AG09319 (cell line): ENCODE results near the gene PCDH9.

Experiments
- DNase-seq: peaks from one replicate; pipeline ENCODE4 v3.0.0-alpha.2; 2010; ENCODE audit warnings: low read depth; ENCODE audit errors: extremely low read depth
- TF ChIP-seq, protein P1 (sequence below): IDR thresholded peaks from 2 replicates; pipeline ENCODE4 v1.5.1; 2011; ENCODE audit warnings: low read depth, mild to moderate bottlenecking, inconsistent platforms, low read length, moderate library complexity

The PCDH9 gene

GRCh38 chr13:67087527-67087926, 142.6 kb downstream of the PCDH9 start:
- TF ChIP-seq, protein P1, sequence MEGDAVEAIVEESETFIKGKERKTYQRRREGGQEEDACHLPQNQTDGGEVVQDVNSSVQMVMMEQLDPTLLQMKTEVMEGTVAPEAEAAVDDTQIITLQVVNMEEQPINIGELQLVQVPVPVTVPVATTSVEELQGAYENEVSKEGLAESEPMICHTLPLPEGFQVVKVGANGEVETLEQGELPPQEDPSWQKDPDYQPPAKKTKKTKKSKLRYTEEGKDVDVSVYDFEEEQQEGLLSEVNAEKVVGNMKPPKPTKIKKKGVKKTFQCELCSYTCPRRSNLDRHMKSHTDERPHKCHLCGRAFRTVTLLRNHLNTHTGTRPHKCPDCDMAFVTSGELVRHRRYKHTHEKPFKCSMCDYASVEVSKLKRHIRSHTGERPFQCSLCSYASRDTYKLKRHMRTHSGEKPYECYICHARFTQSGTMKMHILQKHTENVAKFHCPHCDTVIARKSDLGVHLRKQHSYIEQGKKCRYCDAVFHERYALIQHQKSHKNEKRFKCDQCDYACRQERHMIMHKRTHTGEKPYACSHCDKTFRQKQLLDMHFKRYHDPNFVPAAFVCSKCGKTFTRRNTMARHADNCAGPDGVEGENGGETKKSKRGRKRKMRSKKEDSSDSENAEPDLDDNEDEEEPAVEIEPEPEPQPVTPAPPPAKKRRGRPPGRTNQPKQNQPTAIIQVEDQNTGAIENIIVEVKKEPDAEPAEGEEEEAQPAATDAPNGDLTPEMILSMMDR, result no peak
- DNase-seq, result no peak

GRCh38 chr13:67086260-67086659, 143.9 kb downstream of the PCDH9 start:
- no peak for DNase-seq
- TF ChIP-seq, protein P1, result no peak

- DNase-seq, result no peak
- TF ChIP-seq, protein P1, result no peak
These were observed 146.1 kb downstream of the PCDH9 start for GRCh38 chr13:67084066-67084465.

- TF ChIP-seq, protein P1, result no peak
- no peak for DNase-seq
These were observed 146.6 kb downstream of the PCDH9 start for GRCh38 chr13:67083519-67083918.

DNA sequence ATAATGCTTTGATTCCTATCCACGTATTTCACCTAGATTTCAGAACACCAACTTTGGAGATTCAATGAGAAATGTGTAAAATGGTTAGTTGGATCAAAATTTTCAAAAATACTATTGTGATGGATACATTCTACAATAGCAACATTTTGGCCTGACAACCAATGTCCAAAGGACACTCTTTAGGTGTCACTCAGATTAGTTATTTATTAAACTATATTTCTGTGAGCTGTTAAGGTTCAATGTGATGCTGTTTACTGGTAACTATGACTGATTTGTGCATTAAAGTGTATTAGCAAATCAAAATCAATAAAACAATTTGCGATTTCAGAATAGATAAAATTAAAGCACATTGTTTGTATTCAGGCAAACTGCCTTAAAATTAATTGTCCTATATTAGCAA, 149.8 kb downstream of the PCDH9 start:
- DNase-seq, result no peak
- TF ChIP-seq, protein P1, result no peak

- TF ChIP-seq, protein P1, result no peak
- DNase-seq, result no peak
These were observed 152.1 kb downstream of the PCDH9 start for GRCh38 chr13:67078062-67078461.

GRCh38 chr13:67077132-67077531, 153.0 kb downstream of the PCDH9 start:
- DNase-seq, result no peak
- TF ChIP-seq, protein P1, result no peak
